Hepatocyte (in vitro differentiated cells): ENCODE data around the gene KIF25. TPM values are rescaled to one million over a fixed set of nuclear protein-coding genes. Genes with fewer than 3 reads are reported as not detected.

Experiments
- DNase-seq: peaks from one replicate; pipeline ENCODE4 v3.0.0-alpha.2; 2016; ENCODE audit warnings: low spot score
- H2AFZ ChIP-seq: fragments of 200-600 bp; sonication (generic); 2 replicates; pipeline ENCODE4 v1.6.0; 2016; ENCODE audit warnings: antibody characterized with exemption, mild to moderate bottlenecking
- H3K27ac ChIP-seq: fragments of 200-600 bp; sonication (generic); 2 replicates; pipeline ENCODE4 v1.5.1; 2016; ENCODE audit warnings: mild to moderate bottlenecking
- H3K27me3 ChIP-seq: fragments of 200-600 bp; sonication (generic); 2 replicates; pipeline ENCODE4 v1.6.1; 2016
- H3K36me3 ChIP-seq: fragments of 200-600 bp; sonication (generic); replicated peaks from 2 replicates; pipeline ENCODE4 v1.5.1; 2016; ENCODE audit warnings: low read depth; ENCODE audit not compliant: insufficient read depth
- H3K4me1 ChIP-seq: fragments of 200-600 bp; sonication (generic); 2 replicates; pipeline ENCODE4 v1.5.1; 2016; ENCODE audit warnings: mild to moderate bottlenecking, moderate library complexity; ENCODE audit not compliant: insufficient read depth
- H3K4me2 ChIP-seq: fragments of 200-600 bp; sonication (generic); 2 replicates; pipeline ENCODE4 v1.6.0; 2016
- H3K4me3 ChIP-seq: fragments of 200-600 bp; sonication (generic); 2 replicates; pipeline ENCODE4 v1.5.1; 2016; ENCODE audit warnings: mild to moderate bottlenecking
- H3K79me2 ChIP-seq: fragments of 200-600 bp; sonication (generic); 2 replicates; pipeline ENCODE4 v1.6.0; 2017; ENCODE audit warnings: mild to moderate bottlenecking
- H3K9me2 ChIP-seq: fragments of 200-600 bp; sonication (generic); replicated peaks from 2 replicates; pipeline ENCODE4 v1.6.0; 2017; ENCODE audit warnings: mild to moderate bottlenecking; ENCODE audit not compliant: insufficient read depth
- H3K9me3 ChIP-seq: fragments of 200-600 bp; sonication (generic); 2 replicates; pipeline ENCODE4 v1.5.1; 2016; ENCODE audit warnings: low read depth, mild to moderate bottlenecking
- H4K20me1 ChIP-seq: fragments of 200-600 bp; sonication (generic); 2 replicates; pipeline ENCODE4 v1.6.0; 2016; ENCODE audit warnings: mild to moderate bottlenecking; ENCODE audit not compliant: insufficient read depth, poor library complexity, severe bottlenecking
- CTCF ChIP-seq: fragments of 200-600 bp; sonication (generic); IDR thresholded peaks from 2 replicates; pipeline ENCODE4 v1.5.1; 2016; ENCODE audit warnings: antibody characterized with exemption, mild to moderate bottlenecking; ENCODE audit not compliant: poor library complexity
- EZH2 ChIP-seq: fragments of 200-600 bp; sonication (generic); IDR thresholded peaks from 2 replicates; pipeline ENCODE4 v1.6.1; 2016; ENCODE audit warnings: antibody characterized with exemption, mild to moderate bottlenecking, borderline replicate concordance
- EZH2phosphoT487 ChIP-seq: fragments of 200-600 bp; sonication (generic); IDR thresholded peaks from one replicate; pipeline ENCODE4 v1.6.1; 2018; ENCODE audit warnings: antibody characterized with exemption, mild to moderate bottlenecking, low read depth, moderate library complexity; ENCODE audit not compliant: unreplicated experiment, severe bottlenecking
- WGBS: methylation state at CpG from one replicate; pipeline ENCODE4 v1.1.6; 2016; ENCODE audit warnings: low lambda C conversion rate; ENCODE audit errors: missing lambda C conversion rate; 5-methylcytosine and 5-hydroxymethylcytosine counted together
- polyA plus RNA-seq: library from polyadenylated mRNA; unstranded; fragments of >200 nt; fragmentation: Nextera tagmentation; extraction: Ambion mirVana; gene quantifications from 2 replicates; pipeline ENCODE4 v1.2.1, GENCODE V29; 2016
- total RNA-seq: library from RNA; depleted of rRNA; stranded (reverse); fragments of >200 nt; gene quantifications from 2 replicates; pipeline ENCODE4 v1.2.3, GENCODE V29; 2014

The KIF25 gene
- total and polyA plus RNA-seq, 2 experiments from 2014 or later = 0.40 TPM; not detected in 1

- DNase-seq = no peak
- no peak overlapping the region for H3K4me3 ChIP-seq
- H3K79me2 ChIP-seq = no peaks in the 10 kb centered on the region
- no peak overlapping the region for H3K27ac ChIP-seq
- no peaks in the 10 kb centered on the region for H4K20me1 ChIP-seq
- no peak overlapping the region for H2AFZ ChIP-seq
- H3K27me3 ChIP-seq = no peaks in the 10 kb centered on the region
- no peaks in the 10 kb centered on the region for H3K4me1 ChIP-seq
- no peaks in the 10 kb centered on the region for H3K9me2 ChIP-seq
- TF ChIP-seq EZH2phosphoT487 (no peak), EZH2 (no peak), CTCF (no peak)
- WGBS = 98% methylated on average over 14 of the region's 14 CpGs
- H3K9me3 ChIP-seq = no peaks in the 10 kb centered on the region
- no peaks in the 10 kb centered on the region for H3K36me3 ChIP-seq
- H3K4me2 ChIP-seq = no peak overlapping the region
Observed at GRCh38 chr6:168053957-168054471, 56.5 kb downstream of the KIF25 start.

- Histone ChIP-seq H3K9me3 (no peaks in the 10 kb centered on the region), H3K9me2 (no peaks in the 10 kb centered on the region), H3K4me1 (no peaks in the 10 kb centered on the region), H3K36me3 (no peaks in the 10 kb centered on the region), H3K4me3 (no peak overlapping the region), H2AFZ (no peak overlapping the region), H3K27ac (no peak overlapping the region), H3K27me3 (no peaks in the 10 kb centered on the region), H3K4me2 (no peak overlapping the region), H4K20me1 (no peaks in the 10 kb centered on the region), H3K79me2 (no peaks in the 10 kb centered on the region)
- no peak for DNase-seq
- TF ChIP-seq EZH2 (no peak), EZH2phosphoT487 (no peak), CTCF (no peak)
- WGBS = 92% methylated on average over 18 of the region's 18 CpGs
Observed at GRCh38 chr6:168054765-168055560, 57.5 kb downstream of the KIF25 start.

- TF ChIP-seq CTCF (no peak), EZH2 (no peak), EZH2phosphoT487 (no peak)
- Histone ChIP-seq H3K79me2 (no peaks in the 10 kb centered on the region), H3K9me2 (no peaks in the 10 kb centered on the region), H2AFZ (no peak overlapping the region), H3K27me3 (no peaks in the 10 kb centered on the region), H3K4me2 (no peak overlapping the region), H3K4me1 (no peaks in the 10 kb centered on the region), H3K27ac (no peak overlapping the region), H4K20me1 (no peaks in the 10 kb centered on the region), H3K9me3 (no peaks in the 10 kb centered on the region), H3K4me3 (no peak overlapping the region), H3K36me3 (no peaks in the 10 kb centered on the region)
- WGBS = 89% methylated on average over 22 of the region's 22 CpGs
- DNase-seq = no peak
Observed at GRCh38 chr6:168055696-168056489, 58.4 kb downstream of the KIF25 start.
